ENCODE measurements around the gene SPNS2.

SPNS2 gene

DNA sequence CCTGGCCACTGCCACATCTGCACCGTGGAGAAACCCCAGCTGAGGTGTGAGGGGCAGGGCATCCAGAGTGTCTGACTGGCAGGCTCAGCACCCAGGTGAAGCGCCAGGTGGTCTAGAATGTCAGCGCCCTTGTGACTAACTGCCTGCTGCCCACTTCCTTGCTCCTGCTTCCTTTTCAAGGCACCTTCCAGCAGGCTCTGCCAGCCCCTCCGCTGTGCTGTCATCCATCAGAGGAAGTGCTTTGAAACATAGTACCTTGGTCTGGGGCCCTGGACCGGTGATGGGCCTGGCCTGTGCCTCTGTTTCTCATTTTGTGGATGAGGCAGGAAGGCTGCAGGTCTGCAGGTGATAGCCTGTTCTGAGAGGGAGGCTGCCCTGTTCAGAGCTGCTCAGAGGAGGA is 5.5 kb downstream of the SPNS2 start:
- DNase-seq = no peak

DNA sequence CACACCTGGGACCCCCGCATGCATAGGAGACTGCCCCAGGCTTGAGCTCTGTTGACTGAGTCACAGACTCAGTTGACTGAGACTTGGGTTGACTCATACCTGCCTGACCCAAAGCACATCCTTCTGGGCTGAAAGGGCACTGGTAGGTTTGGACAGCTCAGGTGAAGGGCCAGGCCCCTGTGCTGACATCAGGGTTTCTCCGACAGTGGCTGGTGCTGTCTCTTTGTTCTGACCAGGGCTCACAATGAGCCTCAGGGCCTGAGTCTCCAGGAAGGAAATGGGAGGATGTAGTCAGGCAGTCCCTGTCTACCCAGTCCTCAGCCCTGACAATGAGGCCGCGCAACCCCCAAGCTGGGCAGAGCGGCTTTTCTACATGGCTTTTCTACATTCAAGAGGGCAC is 6.5 kb downstream of the SPNS2 start:
- DNase-seq = no peak

DNA sequence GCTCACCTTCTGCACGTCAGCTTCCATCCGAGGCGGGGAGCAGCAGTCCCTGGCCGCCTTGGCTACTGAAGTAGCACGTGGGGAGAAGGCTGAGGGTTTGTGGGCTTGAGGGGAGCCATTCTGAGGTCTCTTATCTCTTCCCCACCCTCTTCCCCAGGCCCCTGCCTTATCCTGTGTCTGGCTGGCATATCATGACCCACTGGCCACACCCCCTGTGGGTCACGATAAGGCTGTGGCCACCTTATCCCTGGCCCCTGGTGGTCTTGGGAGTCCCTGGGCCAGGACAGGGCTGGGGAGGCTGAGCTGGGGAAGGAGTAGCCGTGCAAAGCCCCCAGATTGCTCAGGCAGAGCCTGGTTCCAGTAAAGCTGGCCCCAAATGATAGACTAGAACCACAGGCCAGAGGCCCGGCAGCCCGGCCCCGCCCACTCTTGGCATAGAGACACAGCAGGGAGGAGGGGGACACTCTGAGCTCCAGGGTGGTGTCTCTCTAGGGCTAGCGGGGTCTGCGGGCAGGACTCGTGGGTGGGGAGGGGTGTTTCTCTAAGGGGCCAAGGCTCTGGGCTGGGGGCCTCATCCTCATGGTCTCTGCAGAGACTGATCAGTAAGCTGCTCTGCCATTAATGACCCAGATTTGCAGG is 7.6 kb downstream of the SPNS2 start:
- no peak for DNase-seq

DNA sequence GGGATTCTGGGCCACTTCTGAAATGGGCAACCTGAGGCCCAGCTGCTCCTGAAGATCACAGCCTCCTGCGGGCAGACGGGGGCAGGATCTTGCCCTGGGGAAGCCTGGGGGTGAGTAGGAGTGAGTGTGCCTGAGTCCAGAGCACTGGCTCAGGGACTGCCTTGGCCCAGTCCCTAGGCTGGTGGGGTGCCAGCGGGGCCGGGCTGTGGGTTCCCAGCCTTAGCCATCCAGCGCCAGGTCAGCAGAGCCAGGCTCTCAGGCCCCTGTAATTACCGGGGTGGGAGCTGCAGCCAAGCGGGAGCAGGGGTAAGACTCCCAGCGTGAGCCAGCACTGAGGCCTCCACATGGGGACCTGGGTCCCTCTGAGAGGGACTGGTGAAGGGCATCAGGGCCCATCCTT is 8.2 kb downstream of the SPNS2 start:
- DNase-seq = no peak

DNA sequence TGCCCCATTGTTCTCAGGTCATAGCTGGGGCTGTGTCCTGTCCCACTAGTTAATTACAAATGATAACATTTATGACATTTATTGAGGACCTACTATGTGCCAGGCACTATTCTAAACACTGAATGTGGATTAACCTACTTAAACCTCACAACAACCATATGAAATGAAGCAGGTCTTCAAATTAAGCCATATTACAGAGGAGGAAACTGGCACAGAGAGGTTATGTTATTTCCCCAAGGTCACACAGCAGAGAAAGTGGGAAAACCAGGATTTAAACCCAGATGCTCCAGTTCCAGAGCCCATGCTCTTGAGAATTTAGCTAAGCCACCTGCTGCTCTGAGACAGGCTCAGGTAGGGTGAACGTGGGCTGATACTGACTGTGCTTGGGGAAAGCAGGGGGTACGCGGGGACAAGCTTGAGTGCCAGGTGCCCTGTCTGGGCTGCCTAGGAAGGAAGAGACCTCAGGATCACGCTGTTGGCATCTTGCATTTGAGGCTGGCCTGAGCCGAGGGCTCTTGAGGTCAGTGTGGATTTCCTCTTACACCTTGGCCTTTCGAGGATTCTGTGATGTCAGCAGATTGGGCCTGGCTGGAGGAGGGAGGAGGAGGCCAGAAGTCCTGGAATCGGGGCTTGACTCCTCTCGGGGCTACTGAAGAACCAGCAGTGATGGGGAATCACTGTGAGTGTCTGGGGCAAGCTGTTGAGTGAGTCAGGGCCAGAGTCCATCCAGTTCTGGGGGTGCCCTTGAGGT is 8.9 kb downstream of the SPNS2 start:
- DNase-seq = no peak

DNA sequence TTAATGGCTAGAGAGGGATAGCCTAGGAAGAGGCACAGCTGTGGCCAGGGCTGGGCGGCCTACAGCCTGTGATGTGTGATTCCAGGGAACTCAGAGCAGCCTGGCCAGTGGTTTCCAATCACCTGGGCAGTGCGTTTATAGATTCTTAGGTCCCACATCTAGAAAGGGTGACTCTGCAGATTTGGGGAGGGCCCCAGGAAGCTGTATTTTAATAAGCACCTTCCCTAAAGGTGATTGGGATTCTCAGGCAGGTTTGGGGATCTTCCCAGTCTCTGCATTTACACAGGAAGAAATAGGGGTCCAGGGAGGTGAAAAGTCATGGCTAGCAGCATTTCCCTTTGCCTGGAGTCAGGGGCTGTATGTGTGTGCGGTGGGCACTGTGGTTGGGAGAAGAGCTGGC is 9.5 kb downstream of the SPNS2 start:
- DNase-seq = no peak

DNA sequence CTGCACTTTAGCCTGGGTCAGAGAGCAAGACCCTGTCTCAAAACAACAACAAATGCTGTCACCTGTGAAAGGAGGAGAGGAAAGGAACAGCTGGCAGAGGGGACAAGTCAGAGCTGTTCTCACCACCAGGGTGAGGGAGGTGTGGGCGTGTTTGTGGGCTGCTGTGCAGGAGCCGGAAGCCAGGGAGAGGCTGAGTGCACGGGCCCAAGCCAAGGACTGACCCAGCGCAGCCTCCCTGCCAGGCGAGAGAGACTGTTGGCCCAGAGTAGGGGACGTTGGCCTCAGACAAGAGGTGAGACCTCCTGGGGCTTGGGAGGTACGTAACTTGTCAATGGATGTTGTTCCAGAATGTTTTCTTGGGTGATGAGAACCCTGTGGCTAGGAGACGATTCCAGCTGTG is 10.7 kb downstream of the SPNS2 start:
- peak; percentile 32 for DNase-seq

DNA sequence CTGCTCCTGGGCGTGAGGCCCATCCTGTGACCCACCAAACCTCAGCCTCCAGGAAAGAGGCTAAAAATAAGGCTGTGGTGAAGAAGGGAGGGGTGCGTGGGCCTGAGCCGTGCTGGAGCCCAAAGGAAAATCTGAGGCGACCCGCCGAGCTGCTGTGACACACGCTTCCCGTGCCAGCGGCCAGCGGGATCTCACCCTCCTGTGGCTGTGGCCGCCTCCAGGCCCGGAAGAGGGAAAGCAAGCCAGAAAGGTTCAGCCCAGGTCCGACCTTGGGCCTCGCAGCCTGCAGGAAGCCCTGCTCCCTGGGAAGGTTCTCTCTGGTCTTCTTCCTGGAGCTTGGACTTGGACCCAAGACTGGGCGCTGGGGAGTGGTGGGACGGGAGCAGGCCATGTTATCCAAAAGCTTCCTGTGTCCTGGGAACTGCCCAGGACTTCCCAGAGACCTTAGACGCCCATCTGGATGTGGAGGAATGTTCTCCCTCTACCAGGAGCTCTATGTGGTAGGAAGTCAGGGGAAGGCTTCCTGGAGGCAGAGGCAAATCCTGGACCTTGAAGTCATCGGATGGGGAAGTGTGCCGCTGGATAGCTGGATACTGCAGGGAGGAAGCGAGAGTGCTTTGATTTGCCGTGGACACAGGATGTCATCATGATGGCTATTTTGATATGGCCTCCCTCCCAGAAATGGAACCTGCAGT is 11.4 kb downstream of the SPNS2 start:
- DNase-seq = no peak

DNA sequence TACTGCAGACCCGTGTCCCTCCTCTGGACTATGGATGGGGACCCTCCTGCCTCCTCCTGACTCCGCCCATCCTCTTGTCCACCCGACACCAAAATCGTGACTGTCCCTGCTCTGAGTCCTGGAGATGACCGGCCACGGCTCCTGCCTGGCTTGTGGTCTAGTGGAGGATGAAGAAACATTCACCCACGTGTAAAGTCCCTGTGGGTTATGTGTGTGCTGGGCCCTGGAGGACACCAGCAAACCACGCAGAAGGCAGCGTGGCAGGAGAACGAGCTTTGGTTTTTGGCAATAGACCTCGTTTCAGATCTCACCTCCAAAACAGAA is 11.9 kb downstream of the SPNS2 start:
- DNase-seq = no peak

DNA sequence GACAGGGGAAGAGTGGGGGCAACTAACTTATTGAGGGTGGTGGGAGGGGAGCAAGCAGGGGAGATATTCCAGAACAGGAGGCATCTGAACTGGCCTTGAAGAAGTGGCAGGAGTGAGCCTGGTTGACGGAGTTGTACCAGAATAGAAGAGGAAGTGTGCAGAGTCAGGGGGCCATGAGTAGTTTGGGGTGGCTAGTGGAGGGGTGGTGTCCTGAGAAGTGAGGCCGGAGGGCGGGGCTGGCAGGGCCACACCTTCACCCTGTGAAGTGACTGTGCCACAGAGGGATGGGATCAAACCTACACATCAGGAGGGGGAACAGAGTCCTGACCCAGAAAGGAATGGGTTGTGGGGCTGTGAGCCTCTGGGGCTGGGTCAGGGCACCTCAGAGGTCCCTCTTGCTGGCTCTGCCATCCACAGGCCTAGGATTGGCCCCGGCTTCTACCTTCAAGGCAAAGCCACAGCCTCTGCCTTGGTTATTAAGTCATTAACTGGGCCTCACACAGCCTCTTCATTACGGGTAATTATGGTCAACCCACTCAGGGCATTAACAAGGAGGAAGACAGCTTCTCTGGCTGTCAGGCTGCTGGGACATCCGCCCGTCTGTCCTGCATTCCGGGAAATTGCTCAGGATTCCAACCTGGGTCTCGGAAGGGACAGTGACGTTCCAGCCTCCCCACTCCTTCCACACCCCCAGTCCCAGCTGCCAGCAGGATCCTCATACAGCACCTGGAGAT is 12.7 kb downstream of the SPNS2 start:
- no peak for DNase-seq

DNA sequence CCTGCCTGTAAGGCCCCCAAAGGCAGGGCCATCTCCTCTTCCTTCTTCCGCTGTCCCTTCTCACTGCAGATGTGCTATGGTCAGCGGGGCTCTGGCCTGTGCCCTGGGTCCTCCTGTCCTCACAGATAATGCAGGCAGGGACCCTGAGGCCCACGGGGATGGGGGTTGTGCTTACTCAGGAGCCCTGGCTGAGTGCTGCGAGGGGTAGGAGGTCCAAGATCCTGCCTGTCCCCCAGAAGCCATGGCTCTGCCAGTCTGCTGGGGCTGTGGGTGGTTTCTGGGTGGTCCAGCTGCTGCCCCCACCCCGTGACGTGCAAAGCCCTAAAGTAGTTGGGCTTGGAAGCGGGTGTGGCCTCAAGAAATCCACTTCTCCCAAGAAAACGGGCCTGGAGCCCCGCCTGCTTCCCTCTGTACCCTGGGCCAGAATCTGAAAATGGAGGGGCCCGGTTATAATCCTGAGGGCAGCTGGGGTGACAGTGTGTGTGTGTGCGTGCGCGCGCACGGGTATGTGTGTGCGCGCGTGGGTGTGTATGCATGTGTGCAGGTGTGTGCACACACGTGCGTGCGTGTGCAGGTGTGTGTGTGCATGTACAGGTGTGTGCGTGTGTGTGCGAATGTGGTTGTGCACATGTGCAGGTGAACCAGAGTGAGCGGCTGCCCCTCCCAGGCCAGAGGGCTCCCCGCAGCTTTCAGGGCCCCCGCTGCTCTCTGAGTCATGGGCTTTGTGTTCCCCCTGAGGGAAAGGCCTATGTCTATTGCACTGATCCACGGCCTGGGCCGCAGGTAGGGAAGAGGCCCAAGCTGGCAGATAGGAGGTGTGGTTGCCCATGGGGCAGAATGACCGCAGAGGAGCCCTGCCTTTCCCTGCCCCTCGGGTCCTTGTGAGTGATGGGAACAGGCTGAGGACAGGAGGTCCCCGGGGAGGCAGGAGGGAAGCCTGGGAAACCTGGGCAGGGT is 13.8 kb downstream of the SPNS2 start:
- no peak for DNase-seq

DNA sequence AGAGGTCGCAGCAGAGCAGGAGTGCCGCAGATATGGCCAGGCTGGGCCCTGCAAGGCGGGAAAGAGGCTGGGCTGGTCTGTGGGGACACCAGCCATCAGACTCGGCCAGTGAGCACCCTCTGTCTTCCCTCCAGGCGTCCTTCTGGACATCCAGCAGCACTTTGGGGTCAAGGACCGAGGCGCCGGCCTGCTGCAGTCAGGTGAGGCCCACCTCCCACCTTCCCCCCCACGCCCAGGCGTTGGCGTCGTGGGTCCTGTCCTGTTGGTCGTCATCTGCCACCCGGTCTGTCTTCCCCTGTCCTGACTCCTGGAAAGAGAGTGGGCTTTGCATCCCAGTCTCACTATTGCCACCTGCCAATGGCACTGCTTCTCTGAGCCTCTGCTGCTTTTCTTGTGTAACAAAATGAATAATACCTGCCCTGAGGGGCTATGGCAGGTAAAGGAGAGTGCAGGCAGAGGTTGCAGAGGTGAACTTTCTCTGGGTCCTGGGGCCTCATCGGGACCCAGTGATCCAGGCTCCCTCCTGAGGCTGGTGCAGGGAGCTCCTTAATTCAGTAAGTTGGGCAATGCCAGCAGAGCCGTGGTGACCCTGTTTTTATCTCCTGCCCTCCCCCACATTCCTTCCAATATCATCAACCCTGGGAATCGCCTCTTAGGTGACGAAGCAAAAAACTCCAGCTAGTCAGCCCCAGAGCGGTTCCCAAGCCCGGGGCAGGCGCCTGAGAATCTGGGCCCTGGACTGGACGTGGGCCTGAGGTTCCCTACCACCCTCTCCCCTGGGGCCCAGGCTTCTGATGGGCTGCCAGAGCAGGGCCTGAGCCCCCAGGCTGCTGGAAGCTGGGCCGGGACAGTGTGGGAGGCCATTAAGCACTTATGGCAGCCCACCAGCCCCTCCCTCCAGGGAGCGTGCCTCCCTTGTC is 14.7 kb downstream of the SPNS2 start:
- no peak for DNase-seq

DNA sequence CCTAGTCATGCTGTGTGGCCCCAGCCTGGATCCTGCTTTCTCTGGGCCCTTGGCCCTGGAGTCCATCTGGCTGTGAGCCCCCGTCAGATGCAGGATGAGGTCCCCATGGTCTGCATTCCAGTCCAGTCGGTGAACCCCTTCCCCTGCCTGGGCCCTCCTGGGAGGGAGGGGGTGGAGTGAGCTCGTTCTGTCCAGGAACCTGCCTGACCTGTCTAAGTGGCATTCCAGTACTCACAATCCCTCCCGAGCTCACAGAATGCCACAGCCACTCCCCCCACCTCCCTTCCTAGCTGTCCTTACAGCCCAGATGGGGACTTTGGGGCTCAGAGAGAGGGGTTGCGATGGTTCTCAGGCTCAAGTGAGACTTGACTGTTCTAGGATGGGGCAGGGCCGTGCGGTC is 15.5 kb downstream of the SPNS2 start:
- no peak for DNase-seq

DNA sequence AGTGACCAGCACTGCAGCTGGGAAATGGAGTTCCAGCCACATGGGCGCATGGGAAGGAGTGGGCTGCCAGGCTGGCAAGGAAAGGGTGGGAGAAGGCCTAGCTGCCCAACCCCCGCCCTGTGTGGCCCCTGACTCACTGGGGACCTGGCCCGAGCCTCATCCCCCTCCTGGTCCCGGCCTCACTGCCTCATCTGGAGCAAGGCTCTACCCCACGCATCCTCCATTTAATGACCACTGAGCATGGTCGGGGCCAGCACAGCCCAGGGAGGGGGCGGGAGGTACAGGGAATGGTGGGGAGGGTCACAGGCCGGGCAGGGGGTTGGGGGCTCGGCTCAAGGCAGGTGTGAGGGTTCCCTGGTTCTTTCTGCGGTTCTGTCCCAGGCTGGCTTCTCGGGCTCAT is 16.1 kb downstream of the SPNS2 start:
- DNase-seq = no peak

DNA sequence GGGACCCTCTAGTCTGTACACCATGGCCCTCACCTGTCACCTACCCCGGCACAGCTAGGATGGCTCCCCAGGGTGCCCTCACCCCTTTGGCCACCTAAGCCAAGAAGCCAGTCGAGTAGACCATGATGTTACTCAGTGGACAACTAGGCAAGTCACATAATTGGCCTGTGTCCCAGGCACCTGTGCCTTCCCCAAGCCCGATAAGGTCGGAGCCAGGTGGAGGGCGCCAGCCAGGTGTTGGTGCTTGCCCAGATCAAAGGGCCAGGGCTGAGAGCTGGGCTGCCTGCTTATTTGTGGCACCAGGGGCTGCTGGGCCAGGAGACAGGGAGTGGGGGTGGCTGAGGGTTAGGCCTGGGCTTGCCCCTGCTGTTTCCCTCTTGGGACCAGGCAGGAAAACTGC is 16.8 kb downstream of the SPNS2 start:
- no peak for DNase-seq

DNA sequence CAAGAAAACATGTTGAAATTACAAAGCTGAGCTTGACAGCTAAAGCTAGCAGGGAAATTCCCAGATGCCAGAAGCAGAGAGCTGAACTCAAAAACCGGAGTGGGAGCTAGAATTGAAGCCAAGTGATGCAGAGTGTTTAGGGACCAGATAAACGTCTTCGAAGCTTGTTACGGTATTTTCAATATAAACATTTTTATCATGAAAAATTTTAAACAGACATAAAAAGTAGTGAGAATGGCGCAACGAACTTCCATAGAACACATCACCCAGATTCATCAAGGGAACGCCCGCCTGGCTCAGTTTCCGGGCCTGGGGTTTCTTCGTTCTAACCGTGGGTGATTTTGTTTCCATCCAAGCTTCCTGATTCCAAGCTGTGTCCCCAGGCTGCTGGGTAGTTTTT is 18.1 kb downstream of the SPNS2 start:
- DNase-seq = no peak

DNA sequence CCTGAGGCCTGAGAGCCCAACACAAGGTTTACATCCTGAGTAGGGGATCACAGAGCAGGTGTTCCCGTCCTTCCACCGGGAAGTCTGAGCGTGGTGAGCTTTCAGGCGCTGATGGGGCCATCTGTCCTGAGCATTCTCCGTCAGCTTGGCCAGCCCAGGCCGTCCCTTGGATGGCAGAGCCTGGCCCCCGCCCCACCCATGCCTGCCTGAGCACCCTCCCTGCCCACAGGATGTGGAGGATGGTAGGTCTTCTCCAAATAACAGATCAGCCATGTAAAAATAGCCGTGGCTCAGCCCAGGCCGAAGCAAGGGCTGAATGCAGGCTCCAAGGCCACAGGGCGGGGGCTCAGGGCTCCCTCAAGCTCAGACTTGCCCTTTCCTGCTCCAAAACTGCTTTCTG is 20.2 kb downstream of the SPNS2 start:
- no peak for DNase-seq

DNA sequence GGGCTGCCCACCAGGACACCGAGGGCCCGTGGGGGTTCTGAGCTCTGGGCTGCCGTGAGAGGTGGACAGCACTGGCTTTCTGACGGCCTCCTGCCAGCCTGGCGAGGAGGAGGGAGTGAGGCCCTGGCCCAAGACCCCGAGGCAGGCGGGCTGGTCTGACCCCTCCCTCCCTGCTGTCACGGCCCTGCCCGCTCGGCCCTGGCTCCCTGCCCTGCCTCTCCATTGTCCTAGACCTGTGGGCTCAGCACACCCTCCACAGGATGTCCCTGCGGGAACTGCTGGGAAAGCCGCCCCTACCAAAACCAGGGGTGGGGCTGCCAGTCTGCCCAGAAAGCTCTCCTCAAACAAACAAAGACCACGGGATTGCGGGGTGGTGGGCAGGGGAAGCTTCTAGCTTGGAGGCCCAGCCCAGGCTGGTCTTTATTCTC is 20.7 kb downstream of the SPNS2 start:
- DNase-seq = no peak

DNA sequence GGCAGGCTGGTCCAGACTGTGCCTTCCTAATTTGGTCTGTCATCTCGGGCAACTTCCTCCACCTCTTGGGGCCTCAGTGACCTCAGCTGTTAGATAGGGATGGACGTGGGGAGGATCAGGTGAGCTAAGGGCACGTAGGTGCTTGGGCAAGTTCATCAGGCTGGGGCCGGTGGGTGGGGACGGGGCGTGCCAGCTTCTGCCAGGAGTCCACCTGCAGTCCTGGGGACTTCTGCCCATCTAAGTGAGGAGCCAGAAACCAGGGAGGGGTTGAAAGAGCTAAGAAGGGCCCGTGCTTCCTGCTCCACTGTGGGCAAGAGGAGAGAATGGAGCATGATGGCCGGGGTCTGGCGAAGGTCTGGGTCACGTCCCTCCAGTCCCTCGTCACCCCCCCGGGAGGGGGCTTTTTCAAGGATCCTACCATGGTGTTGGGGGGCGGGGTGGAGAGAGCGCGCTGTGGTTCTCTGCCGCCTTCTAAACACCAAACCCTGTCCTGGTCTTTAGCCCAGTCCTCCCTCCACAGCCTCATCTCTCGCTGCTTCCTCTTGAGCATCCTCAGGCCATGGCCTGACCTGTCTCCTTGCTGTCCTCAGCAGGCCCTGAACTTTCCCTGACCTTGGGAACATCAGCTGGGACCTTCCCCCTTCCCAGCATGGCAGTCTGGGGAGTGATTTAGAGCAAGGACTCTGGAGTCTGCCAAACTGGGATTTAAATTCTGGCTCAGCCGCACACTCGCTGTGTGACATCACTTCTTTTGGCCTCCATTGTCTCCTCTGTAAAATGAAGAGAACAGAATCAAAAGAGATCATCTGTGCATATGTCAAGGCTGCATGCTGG is 21.6 kb downstream of the SPNS2 start:
- DNase-seq = no peak

DNA sequence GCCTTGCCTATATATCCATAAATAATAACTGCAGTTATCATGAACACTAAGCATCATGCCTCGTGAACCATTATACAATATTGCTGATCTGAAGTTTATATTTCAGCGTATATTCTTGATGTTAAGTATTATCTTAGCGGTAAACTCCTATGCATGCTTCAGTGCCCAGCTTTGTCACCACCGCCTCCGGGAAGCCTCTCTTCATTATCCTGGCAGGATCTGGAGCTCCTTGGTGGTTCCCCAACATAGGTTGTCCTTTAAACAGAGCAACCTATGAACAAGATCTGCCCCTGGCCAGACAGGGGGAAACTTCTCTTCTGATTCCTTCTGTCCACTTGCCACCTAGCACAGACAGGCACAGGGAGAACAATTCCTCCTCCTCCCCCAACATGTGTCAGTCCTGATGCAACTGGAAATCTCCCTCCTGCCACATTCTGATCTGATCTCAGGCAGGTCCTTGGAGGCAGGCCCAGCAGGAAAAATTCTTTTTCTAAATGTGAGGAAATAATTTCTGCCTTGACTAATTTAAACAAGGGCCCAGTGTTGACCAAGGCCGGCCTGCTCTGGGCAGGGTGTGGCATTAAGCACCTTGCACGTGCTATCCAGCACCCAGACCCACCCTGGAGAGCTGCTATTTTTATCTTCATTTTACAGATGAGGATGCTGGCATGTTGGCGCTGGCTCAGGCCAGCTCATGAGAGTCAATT is 22.4 kb downstream of the SPNS2 start:
- no peak for DNase-seq

Measured in CD4-positive, alpha-beta T cell treated with Interleukin-21 for 1 hour (primary cell).